ENCODE data around the gene NLRC5.

NLRC5 gene

DNA sequence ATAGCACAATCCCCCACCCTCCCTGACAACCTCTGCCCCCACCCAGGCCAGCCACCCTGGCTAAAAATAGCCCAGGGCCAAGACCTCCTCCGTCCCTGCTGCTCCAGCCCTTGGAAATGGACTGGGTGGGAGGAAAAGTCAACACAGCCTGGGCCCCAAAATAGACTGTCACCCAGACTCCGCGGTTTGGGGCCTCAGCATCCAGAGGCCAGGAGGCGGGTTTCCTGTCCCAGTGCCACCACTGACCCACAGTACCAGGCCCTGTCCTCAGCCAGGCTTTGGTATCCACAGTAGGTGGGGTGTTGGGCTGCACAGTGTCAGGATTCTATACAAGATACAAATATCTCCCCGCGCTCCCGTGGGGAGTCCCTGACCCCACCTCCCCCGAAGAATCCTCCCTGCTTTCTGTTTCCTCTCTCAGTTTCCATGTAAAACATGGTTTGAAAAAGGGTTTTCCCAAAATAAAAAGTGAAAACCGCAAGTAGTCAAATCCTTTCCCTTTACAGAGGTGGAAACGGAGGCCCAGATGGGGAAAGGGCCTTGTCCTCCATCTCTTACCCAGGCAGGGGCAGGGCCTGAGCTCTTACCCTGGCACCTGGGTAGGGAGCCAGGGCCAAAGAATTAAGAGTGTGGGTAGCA lies 123.2 kb downstream of the NLRC5 start:
- DNase-seq (ENCODE audit: insufficient read length, low spot score) (no peak), FAIRE-seq (no peak)
- no peak for TF ChIP-seq POU2F2 (IDR thresholded peaks at IDR 0.05; ENCODE audit: low read depth, low read length)

DNA sequence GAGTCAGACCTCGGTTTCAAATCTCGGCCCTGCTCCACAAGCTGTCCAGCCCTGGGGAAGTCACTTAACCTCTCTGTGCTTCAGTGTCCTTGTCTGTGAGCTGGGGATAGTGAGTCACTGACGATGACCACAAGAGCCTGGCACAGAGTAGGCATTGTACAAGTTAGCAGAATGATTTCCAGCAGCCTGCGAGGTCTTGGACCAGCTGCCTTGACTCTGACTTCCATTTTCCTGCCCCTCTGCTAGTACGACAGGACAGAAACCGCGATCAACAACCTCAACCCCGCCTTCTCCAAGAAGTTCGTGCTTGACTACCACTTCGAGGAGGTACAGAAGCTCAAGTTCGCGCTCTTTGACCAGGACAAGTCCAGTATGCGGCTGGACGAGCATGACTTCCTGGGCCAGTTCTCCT lies 123.7 kb downstream of the NLRC5 start:
- peak; percentile 26 for FAIRE-seq
- TF ChIP-seq SPI1 (IDR thresholded peaks at IDR 0.05; ENCODE audit: low read depth, low read length), result no peak
- TF ChIP-seq POLR2AphosphoS5 (IDR thresholded peaks at IDR 0.05; ENCODE audit: low read depth, low read length), result no peak
- no peak for TF ChIP-seq PAX5 (IDR thresholded peaks at IDR 0.05; ENCODE audit: insufficient read depth, low read length, severe bottlenecking)
- no peak for TF ChIP-seq TAF1 (IDR thresholded peaks at IDR 0.05; ENCODE audit: low read depth, low read length)
- no peak for TF ChIP-seq POU2F2 (IDR thresholded peaks at IDR 0.05; ENCODE audit: low read depth, low read length)
- no peak for TF ChIP-seq POLR2A (IDR thresholded peaks at IDR 0.05; ENCODE audit: low read depth, low read length)
- DNase-seq (ENCODE audit: insufficient read length, low spot score), result no peak

DNA sequence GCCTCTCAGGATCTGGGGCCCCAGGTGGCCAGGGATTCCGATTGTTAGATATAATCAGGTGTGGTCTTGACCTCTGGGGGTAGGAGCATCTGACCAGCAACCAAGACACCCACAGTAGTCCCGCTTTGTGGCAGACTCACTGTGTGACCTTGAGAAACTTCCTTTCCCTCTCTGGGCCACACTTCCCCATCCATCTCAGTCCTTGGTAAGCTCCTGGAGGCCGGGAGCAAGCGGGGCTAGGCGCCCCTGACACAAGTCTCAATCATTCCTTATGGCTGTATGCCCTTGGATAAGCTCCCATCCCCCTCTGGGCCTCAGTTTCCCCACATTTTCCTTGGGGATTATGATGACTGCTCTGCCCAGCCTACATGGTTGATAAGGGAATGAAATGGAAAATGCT lies 124.3 kb downstream of the NLRC5 start:
- FAIRE-seq, result no peak
- DNase-seq (ENCODE audit: insufficient read length, low spot score), result no peak
- no peak for TF ChIP-seq SPI1 (IDR thresholded peaks at IDR 0.05; ENCODE audit: low read depth, low read length)
- TF ChIP-seq PAX5 (IDR thresholded peaks at IDR 0.05; ENCODE audit: insufficient read depth, low read length, severe bottlenecking), result no peak
- TF ChIP-seq POU2F2 (IDR thresholded peaks at IDR 0.05; ENCODE audit: low read depth, low read length), result no peak
- no peak for TF ChIP-seq POLR2A (IDR thresholded peaks at IDR 0.05; ENCODE audit: low read depth, low read length)
- no peak for TF ChIP-seq TAF1 (IDR thresholded peaks at IDR 0.05; ENCODE audit: low read depth, low read length)
- TF ChIP-seq POLR2AphosphoS5 (IDR thresholded peaks at IDR 0.05; ENCODE audit: low read depth, low read length), result no peak

GRCh38 chr16:57115168-57115513 lies 125.8 kb downstream of the NLRC5 start:
- DNase-seq (ENCODE audit: insufficient read length, low spot score), result no peak
- TF ChIP-seq POU2F2 (IDR thresholded peaks at IDR 0.05; ENCODE audit: low read depth, low read length) (no peak), PAX5 (IDR thresholded peaks at IDR 0.05; ENCODE audit: insufficient read depth, low read length, severe bottlenecking) (no peak), POLR2A (IDR thresholded peaks at IDR 0.05; ENCODE audit: low read depth, low read length) (no peak), TAF1 (IDR thresholded peaks at IDR 0.05; ENCODE audit: low read depth, low read length) (no peak), POLR2AphosphoS5 (IDR thresholded peaks at IDR 0.05; ENCODE audit: low read depth, low read length) (no peak), SPI1 (IDR thresholded peaks at IDR 0.05; ENCODE audit: low read depth, low read length) (no peak)
- no peak for FAIRE-seq

GRCh38 chr16:57115514-57116182 lies 126.3 kb downstream of the NLRC5 start:
- DNase-seq (ENCODE audit: insufficient read length, low spot score) (no peak), FAIRE-seq (no peak)
- TF ChIP-seq POLR2A (IDR thresholded peaks at IDR 0.05; ENCODE audit: low read depth, low read length) (no peak), POU2F2 (IDR thresholded peaks at IDR 0.05; ENCODE audit: low read depth, low read length) (no peak), TAF1 (IDR thresholded peaks at IDR 0.05; ENCODE audit: low read depth, low read length) (no peak)

- DNase-seq (ENCODE audit: insufficient read length, low spot score), result no peak
- FAIRE-seq, result no peak
- no peak for TF ChIP-seq SPI1 (IDR thresholded peaks at IDR 0.05; ENCODE audit: low read depth, low read length)
- TF ChIP-seq PAX5 (IDR thresholded peaks at IDR 0.05; ENCODE audit: insufficient read depth, low read length, severe bottlenecking), result no peak
- TF ChIP-seq POU2F2 (IDR thresholded peaks at IDR 0.05; ENCODE audit: low read depth, low read length), result no peak
- TF ChIP-seq POLR2A (IDR thresholded peaks at IDR 0.05; ENCODE audit: low read depth, low read length), result no peak
- no peak for TF ChIP-seq POLR2AphosphoS5 (IDR thresholded peaks at IDR 0.05; ENCODE audit: low read depth, low read length)
- TF ChIP-seq TAF1 (IDR thresholded peaks at IDR 0.05; ENCODE audit: low read depth, low read length), result no peak
Measured at GRCh38 chr16:57118461-57119084, 129.2 kb downstream of the NLRC5 start.

GRCh38 chr16:57123216-57123973 lies 134.0 kb downstream of the NLRC5 start:
- FAIRE-seq (no peak), DNase-seq (ENCODE audit: insufficient read length, low spot score) (no peak)
- TF ChIP-seq POLR2A (IDR thresholded peaks at IDR 0.05; ENCODE audit: low read depth, low read length) (no peak), SPI1 (IDR thresholded peaks at IDR 0.05; ENCODE audit: low read depth, low read length) (no peak), PAX5 (IDR thresholded peaks at IDR 0.05; ENCODE audit: insufficient read depth, low read length, severe bottlenecking) (no peak), POU2F2 (IDR thresholded peaks at IDR 0.05; ENCODE audit: low read depth, low read length) (no peak), POLR2AphosphoS5 (IDR thresholded peaks at IDR 0.05; ENCODE audit: low read depth, low read length) (no peak), TAF1 (IDR thresholded peaks at IDR 0.05; ENCODE audit: low read depth, low read length) (no peak)

DNA sequence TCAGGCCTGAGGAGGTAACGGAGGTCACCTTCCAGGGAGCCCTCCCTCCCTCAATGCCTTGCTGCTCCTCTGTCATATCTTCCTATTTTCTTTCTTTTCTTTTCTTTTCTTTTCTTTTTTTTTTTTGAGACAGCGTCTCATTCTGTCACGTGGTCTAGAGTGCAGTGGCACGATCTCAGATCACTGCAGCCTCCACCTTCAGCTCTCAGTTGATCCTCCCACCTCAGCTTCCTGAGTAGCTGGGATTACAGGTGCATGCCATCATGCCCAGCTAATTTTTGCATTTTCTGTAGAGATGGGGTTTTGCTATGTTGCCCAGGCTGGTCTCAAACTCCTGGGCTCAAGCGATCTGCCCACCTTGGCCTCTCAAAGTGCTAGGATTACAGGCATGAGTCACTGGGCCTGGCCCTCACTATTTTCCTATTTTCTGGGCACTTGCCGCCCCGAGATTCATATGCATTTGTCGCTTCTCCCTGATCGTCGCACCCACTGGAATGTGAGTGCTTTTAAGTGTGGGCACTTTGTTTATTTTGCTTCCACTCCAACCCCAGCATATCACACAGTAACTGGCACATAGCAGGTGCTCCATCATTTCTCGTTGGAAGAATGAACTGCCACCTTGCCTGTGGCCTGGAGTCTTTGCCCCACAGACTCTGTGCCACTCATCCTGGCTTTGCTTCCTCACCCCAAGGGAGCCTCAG lies 134.8 kb downstream of the NLRC5 start:
- TF ChIP-seq TAF1 (IDR thresholded peaks at IDR 0.05; ENCODE audit: low read depth, low read length), result no peak
- no peak for TF ChIP-seq POLR2A (IDR thresholded peaks at IDR 0.05; ENCODE audit: low read depth, low read length)
- no peak for TF ChIP-seq SPI1 (IDR thresholded peaks at IDR 0.05; ENCODE audit: low read depth, low read length)
- no peak for TF ChIP-seq POU2F2 (IDR thresholded peaks at IDR 0.05; ENCODE audit: low read depth, low read length)
- TF ChIP-seq POLR2AphosphoS5 (IDR thresholded peaks at IDR 0.05; ENCODE audit: low read depth, low read length), result no peak
- TF ChIP-seq PAX5 (IDR thresholded peaks at IDR 0.05; ENCODE audit: insufficient read depth, low read length, severe bottlenecking), result no peak
- FAIRE-seq (no peak), DNase-seq (ENCODE audit: insufficient read length, low spot score) (no peak)

DNA sequence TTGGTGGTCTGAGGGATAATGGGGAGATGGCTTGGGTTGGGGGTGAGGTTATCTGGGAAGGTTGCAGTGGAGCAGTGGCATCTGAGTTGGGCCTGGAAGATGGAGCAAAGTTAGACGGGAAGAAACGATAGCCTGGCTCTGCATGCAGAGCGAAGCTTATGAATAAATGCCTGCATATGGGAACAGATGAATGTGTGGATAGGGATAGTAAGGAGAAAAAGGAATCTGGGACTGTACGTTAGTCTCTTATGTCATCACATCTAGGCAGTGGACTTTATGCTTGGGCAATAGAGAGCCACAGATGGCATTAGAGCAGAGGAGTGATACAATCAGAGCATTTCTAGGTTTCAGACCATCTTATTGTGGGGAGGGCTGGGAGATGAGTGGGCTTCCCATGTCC lies 136.0 kb downstream of the NLRC5 start:
- TF ChIP-seq PAX5 (IDR thresholded peaks at IDR 0.05; ENCODE audit: insufficient read depth, low read length, severe bottlenecking) (no peak), POLR2AphosphoS5 (IDR thresholded peaks at IDR 0.05; ENCODE audit: low read depth, low read length) (no peak), POLR2A (IDR thresholded peaks at IDR 0.05; ENCODE audit: low read depth, low read length) (no peak), POU2F2 (IDR thresholded peaks at IDR 0.05; ENCODE audit: low read depth, low read length) (no peak), SPI1 (IDR thresholded peaks at IDR 0.05; ENCODE audit: low read depth, low read length) (no peak), TAF1 (IDR thresholded peaks at IDR 0.05; ENCODE audit: low read depth, low read length) (no peak)
- no peak for FAIRE-seq
- DNase-seq (ENCODE audit: insufficient read length, low spot score), result no peak
